DMS114 treated with DMSO at 0.1 percent for 48 hours (cell line): ENCODE results near the gene PDE6D.

ENCODE experiments used
- DNase-seq: peaks from one replicate; lab custom pipeline; 2025; ENCODE audit not compliant: unreplicated experiment; lab: John Stamatoyannopoulos, UW

Gene PDE6D

GRCh38 chr2:231780909-231781797 lies at the start of gene PDE6D:
Gene PDE6D (minus strand): TSS chr2:231781282. CDS start chr2:231781114, 168 bp downstream.
- DNase-seq, result peak; percentile 96

GRCh38 chr2:231821908-231822307 lies 40.8 kb upstream of the PDE6D start:
- no peak for DNase-seq

- no peak for DNase-seq
Measured at GRCh38 chr2:231820786-231821303, 39.8 kb upstream of the PDE6D start.

- no peak for DNase-seq
Measured at GRCh38 chr2:231819447-231820042, 38.5 kb upstream of the PDE6D start.

GRCh38 chr2:231816327-231817026 lies 35.4 kb upstream of the PDE6D start:
- no peak for DNase-seq

GRCh38 chr2:231810905-231811304 lies 29.8 kb upstream of the PDE6D start:
- DNase-seq, result no peak

- DNase-seq, result no peak
Measured at GRCh38 chr2:231807020-231807419, 25.9 kb upstream of the PDE6D start.

GRCh38 chr2:231803501-231804138 lies 22.5 kb upstream of the PDE6D start:
- DNase-seq, result no peak

GRCh38 chr2:231800493-231801091 lies 19.5 kb upstream of the PDE6D start:
- DNase-seq, result peak; percentile 4

GRCh38 chr2:231795525-231796327 lies 14.6 kb upstream of the PDE6D start:
- peak; percentile 13 for DNase-seq

GRCh38 chr2:231794383-231794782 lies 13.3 kb upstream of the PDE6D start:
- no peak for DNase-seq

GRCh38 chr2:231791107-231791506 lies 10.0 kb upstream of the PDE6D start:
- DNase-seq, result no peak

- no peak for DNase-seq
Measured at GRCh38 chr2:231786917-231787292, 5.8 kb upstream of the PDE6D start.

- DNase-seq, result peak; percentile 62
Measured at GRCh38 chr2:231786177-231786916, 5.3 kb upstream of the PDE6D start, which contains the start of gene COPS7B. Gene COPS7B (plus strand): TSS chr2:231786445. CDS start chr2:231788571, 2,126 bp downstream.

GRCh38 chr2:231785822-231786176 lies 4.7 kb upstream of the PDE6D start:
- DNase-seq, result no peak

GRCh38 chr2:231785413-231785812 lies 4.3 kb upstream of the PDE6D start:
- no peak for DNase-seq

- DNase-seq, result no peak
Measured at GRCh38 chr2:231781798-231782726, 980 bp upstream of the PDE6D start.
